HG03066 (cell line): ENCODE data around the gene UPP1.
A peak's percentile ranks its signal among the peaks of the same experiment; 100 is the strongest.
"Not testable (repeated sequence)": the region's sequence is repeated elsewhere in the genome, so short reads cannot be mapped to it uniquely, and the experiment has no call there.

Experiments used
- ATAC-seq: cut with Tn5 transposase; IDR thresholded peaks from one replicate; pipeline ENCODE4 v1.9.1; 2021; ENCODE audit warnings: low read depth; ENCODE audit not compliant: unreplicated experiment

Gene UPP1

DNA sequence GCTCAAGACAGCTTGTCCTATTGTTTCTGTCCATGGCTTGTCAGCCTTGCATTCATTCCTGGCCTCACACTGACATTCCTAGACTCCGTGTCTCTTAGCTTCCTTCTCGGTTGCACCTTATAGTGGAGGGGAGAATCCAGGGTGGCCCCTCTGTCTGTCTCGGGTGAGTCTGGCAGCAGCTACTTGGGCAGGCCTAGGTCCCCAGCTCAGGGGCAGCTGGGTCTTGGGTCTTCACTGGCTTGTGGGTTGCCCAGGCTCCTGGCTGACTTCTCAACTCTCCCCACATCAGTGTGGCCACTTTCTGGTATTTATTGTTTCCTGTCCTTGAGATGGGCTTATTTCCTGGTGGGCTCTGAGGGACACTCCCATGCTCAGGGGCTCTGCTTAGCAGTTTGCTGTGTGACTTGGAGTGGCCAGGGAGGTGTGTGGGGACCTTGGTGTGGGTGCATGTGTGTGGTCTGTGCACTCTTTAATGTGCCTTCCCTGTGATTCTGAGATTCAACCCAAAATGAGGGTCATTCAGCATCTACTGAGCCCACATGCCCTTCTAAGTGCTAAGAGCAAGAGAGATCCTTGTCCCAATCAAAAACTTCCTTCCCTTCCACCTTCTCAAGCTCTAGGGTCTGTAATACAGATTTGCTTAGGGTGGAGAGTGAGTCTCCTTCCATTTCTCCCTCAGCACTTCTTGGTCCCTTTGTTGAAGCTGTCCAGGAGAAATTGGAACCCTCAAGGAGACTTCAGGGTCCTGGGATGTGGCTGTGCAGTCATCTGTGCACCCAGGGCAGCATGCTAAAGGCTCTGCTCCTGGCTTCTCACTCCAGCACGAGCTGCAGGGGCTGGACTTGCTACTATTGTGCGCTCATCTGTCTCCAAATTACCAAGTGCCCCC, 20.1 kb downstream of the UPP1 start:
- ATAC-seq, result no peak

DNA sequence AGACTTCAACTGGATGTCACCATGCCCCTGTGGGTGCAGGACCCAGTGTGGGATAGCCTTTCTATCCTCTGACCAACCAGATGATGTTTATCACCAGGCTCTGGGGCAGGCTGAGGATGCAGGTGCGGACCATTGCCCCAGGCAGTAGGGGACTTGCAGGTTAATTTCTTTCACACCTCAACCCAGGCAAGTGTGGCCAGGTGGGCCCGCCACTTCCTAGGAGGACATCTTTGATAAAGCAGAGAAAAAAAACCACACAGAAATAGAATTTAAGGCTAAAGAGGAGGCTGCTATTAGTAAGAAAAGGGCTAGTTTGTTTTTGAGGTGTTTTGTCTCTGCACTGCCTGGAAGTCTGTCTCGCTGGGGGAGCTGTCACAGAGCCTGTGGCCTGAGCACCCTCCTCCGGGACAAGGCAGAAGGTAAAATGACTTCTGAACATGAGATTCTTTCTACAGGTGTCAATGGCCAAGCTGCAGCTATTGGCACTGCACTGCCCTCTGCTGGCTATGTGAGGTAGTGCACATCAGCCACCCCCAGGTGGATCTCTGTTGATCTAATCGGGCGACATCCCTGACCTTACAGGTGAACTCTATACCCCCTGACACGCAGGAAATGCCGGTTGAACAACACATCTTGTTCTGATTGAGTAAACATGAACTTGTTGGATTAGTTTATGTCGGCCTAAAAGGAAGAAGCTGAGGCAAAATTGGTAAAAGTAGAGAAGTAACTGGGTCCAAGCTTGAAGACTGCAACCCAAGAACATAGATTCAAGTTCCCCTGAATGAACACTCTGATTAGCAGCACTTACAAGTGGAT, 21.0 kb downstream of the UPP1 start:
- peak; percentile 91 for ATAC-seq

GRCh38 chr7:48110868-48111267, 21.8 kb downstream of the UPP1 start:
- ATAC-seq, result no peak

- ATAC-seq, result no peak
These were observed 22.5 kb downstream of the UPP1 start for GRCh38 chr7:48111596-48111995.

GRCh38 chr7:48112401-48113165, 23.5 kb downstream of the UPP1 start:
- no peak for ATAC-seq

DNA sequence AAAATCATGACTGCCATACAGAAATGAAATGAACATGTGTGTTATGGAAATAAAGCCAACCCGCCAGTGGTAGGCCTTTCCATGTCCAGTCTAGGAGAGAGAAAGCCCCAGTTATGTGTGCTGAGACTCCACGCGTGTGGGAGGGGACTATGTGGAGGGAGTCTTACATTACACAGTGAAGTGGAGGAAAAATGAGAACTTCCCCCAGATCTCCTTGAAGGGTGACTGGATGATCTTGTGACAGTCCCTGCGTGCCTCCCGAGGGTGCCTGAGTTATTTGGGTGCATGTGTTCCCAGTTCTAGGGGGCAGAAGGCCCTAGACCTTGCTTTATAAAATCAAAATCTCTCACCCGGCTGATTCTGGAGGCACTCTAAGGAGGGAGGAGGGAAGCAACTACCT, 24.2 kb downstream of the UPP1 start:
- no peak for ATAC-seq

GRCh38 chr7:48114115-48114514, 25.1 kb downstream of the UPP1 start:
- ATAC-seq, result no peak

DNA sequence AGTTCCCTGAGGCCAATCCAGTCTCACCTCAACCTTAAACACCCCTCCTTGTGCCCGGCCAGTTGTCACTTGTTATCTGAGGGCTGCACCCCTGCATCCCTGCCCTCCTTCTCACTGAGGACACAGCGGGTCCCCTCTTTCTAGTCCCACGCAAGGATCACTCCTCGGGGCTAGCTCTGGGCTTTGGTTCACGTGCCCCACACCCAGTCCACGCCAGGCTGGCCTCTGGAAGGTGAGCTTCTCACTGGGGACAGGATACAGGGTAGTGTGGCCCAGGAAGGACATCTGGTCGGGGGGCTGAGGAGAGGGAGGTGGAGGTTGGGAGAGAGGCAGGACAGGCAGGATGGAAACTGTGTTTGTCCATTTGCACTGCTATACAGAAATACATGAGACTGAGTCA, 25.5 kb downstream of the UPP1 start:
- no peak for ATAC-seq

GRCh38 chr7:48116043-48116442, 27.0 kb downstream of the UPP1 start:
- ATAC-seq, result no peak

- ATAC-seq, result no peak
These were observed 29.0 kb downstream of the UPP1 start for GRCh38 chr7:48118041-48118440.

DNA sequence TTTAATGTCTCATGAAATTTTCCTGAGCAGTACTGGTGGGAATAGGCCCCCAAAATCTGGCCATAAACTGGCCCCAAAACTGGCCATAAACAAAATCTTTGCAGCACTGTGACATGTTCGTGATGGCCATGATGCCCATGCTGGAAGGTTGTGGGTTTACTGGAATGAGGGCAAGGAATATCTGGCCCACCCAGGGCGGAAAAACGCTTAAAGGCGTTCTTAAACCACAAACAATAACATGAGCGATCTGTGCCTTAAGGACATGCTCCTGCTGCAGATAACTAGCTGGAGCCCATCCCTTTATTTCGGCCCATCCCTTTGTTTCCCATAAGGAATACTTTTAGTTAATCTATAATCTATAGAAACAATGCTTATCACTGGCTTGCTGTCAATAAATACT, 31.5 kb downstream of the UPP1 start:
- ATAC-seq, result not testable (repeated sequence)

GRCh38 chr7:48126037-48126436, 37.0 kb downstream of the UPP1 start:
- no peak for ATAC-seq

GRCh38 chr7:48130658-48131108, 41.6 kb downstream of the UPP1 start:
- no peak for ATAC-seq

GRCh38 chr7:48132792-48133191, 43.7 kb downstream of the UPP1 start:
- no peak for ATAC-seq

DNA sequence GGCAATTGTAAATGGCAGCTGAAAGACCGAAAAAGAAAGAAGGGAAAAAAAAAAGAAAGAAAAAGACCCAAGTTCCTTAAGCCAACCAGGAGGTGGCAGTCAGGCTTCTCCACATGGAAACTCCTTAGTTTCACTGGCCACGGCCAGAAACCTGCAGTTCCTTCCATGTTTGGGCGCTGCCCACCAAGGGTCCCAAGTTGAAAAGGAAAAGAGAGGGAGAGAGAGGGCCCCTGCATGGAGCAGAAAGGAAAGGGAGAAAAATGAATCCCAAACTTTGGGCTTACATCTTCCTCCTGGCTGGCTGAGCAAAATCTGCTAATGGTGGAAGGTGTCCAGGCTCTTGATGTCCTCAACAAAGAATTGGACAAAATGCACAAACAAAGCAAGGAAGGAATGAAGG, 50.4 kb downstream of the UPP1 start:
- no peak for ATAC-seq

- no peak for ATAC-seq
These were observed 51.1 kb downstream of the UPP1 start for GRCh38 chr7:48140001-48140681.

GRCh38 chr7:48141521-48141920, 52.5 kb downstream of the UPP1 start:
- ATAC-seq, result no peak

GRCh38 chr7:48144291-48144768, 55.3 kb downstream of the UPP1 start:
- no peak for ATAC-seq

GRCh38 chr7:48147078-48147591, 58.1 kb downstream of the UPP1 start:
- ATAC-seq, result no peak

- not testable (repeated sequence) for ATAC-seq
These were observed 58.6 kb downstream of the UPP1 start for GRCh38 chr7:48147690-48148089.
